Measurements from ENCODE around the gene CNOT3. TPM values are rescaled to one million over a fixed set of nuclear protein-coding genes. Genes with fewer than 3 reads are reported as not detected.

Gene CNOT3
- total RNA-seq, 2 donors from 2014 or later = 22.8 to 54.4 TPM

GRCh38 chr19:54204767-54205468 lies 67.4 kb downstream of the CNOT3 start:
- intact Hi-C loops (cut with DNase I) = no loop called here
- Histone ChIP-seq H3K36me3 (peaks cover 7 to 29% of the 10 kb centered on the region in 2 donors), H3K4me1 (replicated peaks) (peaks cover 22% of the 10 kb centered on the region), H3K9me3 (no peaks in the 10 kb centered on the region), H3K4me3 (no peak overlapping the region), H3K27me3 (replicated peaks; ENCODE audit: insufficient read depth) (no peaks in the 10 kb centered on the region), H3K27ac (no peak overlapping the region)
- WGBS = 73% methylated on average over 4 of the region's 4 CpGs
- TF ChIP-seq CTCF (IDR thresholded peaks at IDR 0.05) (no peak), POLR2AphosphoS5 (IDR thresholded peaks at IDR 0.05) (no peak), POLR2A (IDR thresholded peaks at IDR 0.05) (no peak)
- DNase-seq (ENCODE audit: low spot score) = no peak

Other genes starting within 250 kb of the CNOT3 start
- gene CACNG7, start 228.5 kb upstream of the CNOT3 start, total RNA-seq = not detected
- under 1 TPM in 1 of 2 donors, not detected in 1; 0.51 TPM for gene CACNG8, start 174.8 kb upstream of the CNOT3 start, total RNA-seq
- 1 to 10 TPM in 1 of 2 donors, not detected in 1; 2.3 TPM for gene CACNG6, start 146.1 kb upstream of the CNOT3 start, total RNA-seq
- 1 to 10 TPM in 1 of 2 donors, not detected in 1; 1.6 TPM for gene VSTM1, start 73.9 kb upstream of the CNOT3 start, total RNA-seq
- gene TARM1, start 56.4 kb upstream of the CNOT3 start, total RNA-seq = 1 to 10 TPM in 1 of 2 donors, not detected in 1; 1.6 TPM
- 1 to 10 TPM in 1 of 2 donors, under 1 TPM in 1; 0.23 to 1.6 TPM for gene OSCAR, start 37.0 kb upstream of the CNOT3 start, total RNA-seq
- 10 to 100 TPM; 39.4 to 48.5 TPM for gene NDUFA3, start 34.9 kb upstream of the CNOT3 start, total RNA-seq
- gene TFPT, start 22.1 kb upstream of the CNOT3 start, total RNA-seq = 10 to 100 TPM; 30.7 to 52.0 TPM
- 10 to 100 TPM; 50.7 to 71.6 TPM for gene PRPF31, start 22.0 kb upstream of the CNOT3 start, total RNA-seq
- 10 to 100 TPM in 1 of 2 donors, 1 to 10 TPM in 1; 7.6 to 14.7 TPM for gene LENG1, start 22.0 kb downstream of the CNOT3 start, total RNA-seq
- gene TMC4, start 35.4 kb downstream of the CNOT3 start, total RNA-seq = 10 to 100 TPM; 40.2 to 88.6 TPM
- gene MBOAT7, start 51.8 kb downstream of the CNOT3 start, total RNA-seq = 100 to 1,000 TPM in 1 of 2 donors, 10 to 100 TPM in 1; 91.7 to 430 TPM
- gene TSEN34, start 53.5 kb downstream of the CNOT3 start, total RNA-seq = 100 to 1,000 TPM; 122 to 163 TPM
- gene RPS9, start 63.1 kb downstream of the CNOT3 start, total RNA-seq = 1,000 to 10,000 TPM; 1,667 to 3,369 TPM
- 1 to 10 TPM in 1 of 2 donors, under 1 TPM in 1; 0.73 to 5.9 TPM for gene LILRB3, start 85.2 kb downstream of the CNOT3 start, total RNA-seq
- under 1 TPM in 1 of 2 donors, not detected in 1; 0.23 TPM for gene LILRA6, start 105.0 kb downstream of the CNOT3 start, total RNA-seq
- 1 to 10 TPM in 1 of 2 donors, not detected in 1; 1.5 TPM for gene LILRB5, start 119.5 kb downstream of the CNOT3 start, total RNA-seq
- gene LILRB2, start 143.3 kb downstream of the CNOT3 start, total RNA-seq = 1 to 10 TPM in 1 of 2 donors, under 1 TPM in 1; 0.09 to 1.4 TPM
- gene LILRA5, start 175.4 kb downstream of the CNOT3 start, total RNA-seq = 1 to 10 TPM in 1 of 2 donors, not detected in 1; 1.2 TPM
- gene LILRA4, start 201.4 kb downstream of the CNOT3 start, total RNA-seq = 1 to 10 TPM; 1.7 to 2.3 TPM
- gene LAIR1, start 227.2 kb downstream of the CNOT3 start, total RNA-seq = 10 to 100 TPM in 1 of 2 donors, 1 to 10 TPM in 1; 7.2 to 19.7 TPM

Data from prostate gland (tissue), 2 donors.